Measurements from ENCODE around the gene ANAPC2. TPM values are rescaled to one million over a fixed set of nuclear protein-coding genes. Genes with fewer than 3 reads are reported as not detected.

The ANAPC2 gene
- total and polyA plus RNA-seq, 4 donors, result 9.3 to 32.6 (median 19.6) TPM

GRCh38 chr9:137218212-137218753 lies 29.9 kb upstream of the ANAPC2 start:
- Histone ChIP-seq H3K9me3 (ENCODE audit: control insufficient read depth in 4 of 4, low read length in 3 of 4) (no peaks in the 10 kb centered on the region), H3K4me3 (ENCODE audit: low read depth in 1 of 3, low read length in 3 of 3) (no peak overlapping the region), H3K9ac (ENCODE audit: low read depth in 1 of 2, low read length in 2 of 2) (no peak overlapping the region), H3K27me3 (ENCODE audit: control insufficient read depth in 4 of 4, insufficient read depth in 4 of 4, low read length in 3 of 4) (no peaks in the 10 kb centered on the region), H3K27ac (ENCODE audit: low read depth in 1 of 2, low read length in 2 of 2) (no peak overlapping the region), H3K4me1 (ENCODE audit: control insufficient read depth in 4 of 4, insufficient read depth in 4 of 4, low read length in 3 of 4) (peaks cover 6 to 24% (median 13%) of the 10 kb centered on the region in 4 donors), H3K36me3 (ENCODE audit: control insufficient read depth in 4 of 4, insufficient read depth in 3 of 4, low read depth in 1 of 4, low read length in 3 of 4) (peaks cover 0 to 5% (median under 1%) of the 10 kb centered on the region in 4 donors)
- no peak for DNase-seq (ENCODE audit: low spot score)
- no peak for TF ChIP-seq JUND (IDR thresholded peaks at IDR 0.05)
- TF ChIP-seq RAD21 (IDR thresholded peaks at IDR 0.05), result no peak
- no peak for TF ChIP-seq FOXA1 (IDR thresholded peaks at IDR 0.05)
- no peak for TF ChIP-seq RXRA (IDR thresholded peaks at IDR 0.05)
- no peak for TF ChIP-seq GABPA (IDR thresholded peaks at IDR 0.05 in 1 of 2, conservative IDR thresholded peaks at IDR 0.05 in 1 of 2)
- no peak for TF ChIP-seq ATF3 (IDR thresholded peaks at IDR 0.05)
- TF ChIP-seq FOXA2 (IDR thresholded peaks at IDR 0.05), result no peak
- TF ChIP-seq HNF4G (IDR thresholded peaks at IDR 0.05), result no peak
- TF ChIP-seq SP1 (IDR thresholded peaks at IDR 0.05), result no peak
- no peak for TF ChIP-seq TAF1 (conservative IDR thresholded peaks at IDR 0.05)
- no peak for TF ChIP-seq MAX (IDR thresholded peaks at IDR 0.05)
- no peak for TF ChIP-seq NR2F2 (IDR thresholded peaks at IDR 0.05)
- TF ChIP-seq EGR1 (IDR thresholded peaks at IDR 0.05; ENCODE audit: low read depth in 2 of 2), result no peak
- no peak for TF ChIP-seq REST (IDR thresholded peaks at IDR 0.05)
- no peak for TF ChIP-seq ZBTB33 (IDR thresholded peaks at IDR 0.05)
- no peak for TF ChIP-seq CTCF (IDR thresholded peaks at IDR 0.05; ENCODE audit: low read depth, low read length, missing input control)
- TF ChIP-seq YY1 (IDR thresholded peaks at IDR 0.05), result no peak
- no peak for TF ChIP-seq HNF4A (conservative IDR thresholded peaks at IDR 0.05)
- 90% methylated on average over 30 of the region's 30 CpGs for WGBS
